Left colon (tissue), 2 donors: ENCODE results near the gene CEP112. TPM values are rescaled to one million over a fixed set of nuclear protein-coding genes. Genes with fewer than 3 reads are reported as not detected.

Source experiments
- ATAC-seq: fragments of 200-7000 bp; cut with Tn5 transposase; one replicate; pipeline ENCODE4 v1.9.1; 2020; ENCODE audit warnings: mild to moderate bottlenecking, moderate library complexity
- DNase-seq, 2 donors: peaks; one replicate each; pipeline ENCODE4 v3.0.0-alpha.2; 2020
- intact Hi-C, 2 donors: fragments of 100-400 bp; cut with DNase I in 1 of 2; cut with micrococcal nuclease in 1 of 2; formaldehyde crosslinking; loops; one replicate each; pipeline versions ENCODE4 v1.11.2 to v1.14.0; 2022; cut with DNase I, micrococcal nuclease
- total RNA-seq, 2 donors: library from RNA; stranded (reverse); fragmentation: NEBNext Ultra II Directional; extraction: Animal tissue kit (Norgen Biotek cat#: 25700); gene quantifications; one replicate each; pipeline ENCODE4 v1.2.1, GENCODE V29; 2021
- donor health status: DM: no; HTN: no; CAD: no.
- donor health status: DM: yes; HTN: yes; CAD: no.

The CEP112 gene
- total RNA-seq, 2 donors from 2014 or later, result 4.5 to 8.1 TPM

DNA sequence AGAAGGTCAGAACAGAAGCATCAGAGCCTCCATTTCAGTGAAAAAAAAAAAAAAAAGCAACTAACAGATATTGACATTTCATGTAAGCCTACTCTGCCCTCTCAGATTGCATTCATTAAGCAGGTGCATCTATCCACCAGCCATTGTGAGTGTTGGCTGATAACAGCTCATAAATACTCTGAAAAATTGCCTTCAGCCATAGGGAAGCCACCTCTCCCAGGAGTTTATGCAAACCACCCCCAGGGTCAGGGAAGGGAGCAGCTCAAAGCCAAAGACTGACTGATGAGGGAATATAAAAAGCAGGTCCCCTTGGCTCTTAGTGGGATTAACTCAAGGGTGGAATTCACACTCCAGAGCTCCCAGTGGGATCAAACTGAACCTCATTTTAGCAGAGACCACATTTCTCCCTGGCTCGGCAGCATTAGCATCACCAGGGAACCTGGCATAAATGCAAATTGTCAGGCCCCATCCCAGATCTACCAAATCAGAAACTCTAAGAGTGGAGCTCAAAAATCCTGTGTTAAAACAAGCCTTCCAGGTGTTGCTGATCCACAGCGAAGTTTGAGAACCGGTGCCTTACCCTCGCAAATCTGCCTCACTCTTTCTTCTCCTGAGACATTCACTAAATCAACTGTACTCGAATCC, 23.1 kb upstream of the CEP112 start:
- no peak for DNase-seq
- no peak for ATAC-seq
- intact Hi-C loops, result no loop called here

- intact Hi-C loops, result no loop called here
- ATAC-seq (no peak), DNase-seq (no peak)
These were observed 19.3 kb upstream of the CEP112 start for GRCh38 chr17:66211047-66211810.

- ATAC-seq (no peak), DNase-seq (no peak)
- intact Hi-C loops, result no loop called here
These were observed 18.3 kb upstream of the CEP112 start for GRCh38 chr17:66210208-66210574.

DNA sequence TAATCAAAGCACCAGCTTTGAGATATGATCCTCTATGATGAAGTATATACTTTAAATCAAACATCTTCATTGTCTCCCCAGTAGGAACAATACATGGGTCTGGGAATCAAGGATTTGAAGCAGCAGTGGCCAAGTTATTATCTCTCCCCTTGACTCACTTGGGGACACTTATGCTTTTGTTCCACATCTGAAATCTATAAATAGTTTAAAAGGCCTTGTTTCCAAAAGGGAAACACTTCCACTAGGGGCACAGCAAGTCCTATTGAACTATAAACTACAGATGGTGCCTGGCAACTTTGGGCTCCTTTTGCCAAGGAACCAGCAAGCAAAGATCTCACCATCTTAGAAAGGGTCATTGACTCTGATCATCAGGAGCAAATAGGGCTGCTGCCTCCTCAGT, 16.0 kb upstream of the CEP112 start:
- no peak for ATAC-seq
- DNase-seq, result no peak
- intact Hi-C loops, result no loop called here

DNA sequence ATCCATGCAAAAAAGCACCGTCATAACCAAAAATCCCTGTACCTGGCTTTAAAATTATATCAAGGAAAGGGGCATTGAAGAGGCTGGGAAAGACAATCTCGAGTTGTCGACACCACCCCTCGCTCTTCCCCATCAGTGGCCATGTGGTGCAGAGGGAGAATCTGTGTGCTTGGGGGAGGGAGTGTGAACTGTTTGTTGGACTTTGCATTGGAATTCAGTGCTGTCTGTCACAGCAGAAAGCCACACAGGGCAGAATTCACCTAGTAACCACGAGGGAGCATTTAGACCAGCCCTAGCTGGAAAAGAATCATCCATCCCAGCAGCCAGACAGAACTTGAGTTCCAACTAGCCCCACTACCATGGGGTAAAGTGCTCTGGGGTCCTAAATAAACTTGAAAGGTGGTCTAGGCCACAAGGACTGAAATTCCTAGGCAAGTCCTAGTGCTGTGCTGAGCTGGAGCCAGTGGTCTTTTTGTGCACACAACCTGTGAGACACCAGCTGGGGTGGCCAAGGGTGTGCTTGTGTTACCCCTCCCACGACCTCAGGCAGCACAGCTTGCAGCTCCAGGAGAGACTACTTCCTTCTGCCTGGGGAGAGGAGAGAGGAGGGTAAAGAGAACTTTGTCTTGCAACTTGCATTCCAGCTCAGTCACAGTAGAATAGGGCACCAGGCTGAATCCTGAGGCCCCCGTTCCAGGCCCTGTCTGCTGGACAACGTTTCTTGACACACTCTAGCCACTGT, 11.5 kb upstream of the CEP112 start:
- intact Hi-C loops, result no loop called here
- no peak for DNase-seq
- ATAC-seq, result no peak

GRCh38 chr17:66200685-66201092, 8.8 kb upstream of the CEP112 start:
- DNase-seq, result peak; percentile 49 to 63
- intact Hi-C loops, result no loop called here
- peak; percentile 90 for ATAC-seq

DNA sequence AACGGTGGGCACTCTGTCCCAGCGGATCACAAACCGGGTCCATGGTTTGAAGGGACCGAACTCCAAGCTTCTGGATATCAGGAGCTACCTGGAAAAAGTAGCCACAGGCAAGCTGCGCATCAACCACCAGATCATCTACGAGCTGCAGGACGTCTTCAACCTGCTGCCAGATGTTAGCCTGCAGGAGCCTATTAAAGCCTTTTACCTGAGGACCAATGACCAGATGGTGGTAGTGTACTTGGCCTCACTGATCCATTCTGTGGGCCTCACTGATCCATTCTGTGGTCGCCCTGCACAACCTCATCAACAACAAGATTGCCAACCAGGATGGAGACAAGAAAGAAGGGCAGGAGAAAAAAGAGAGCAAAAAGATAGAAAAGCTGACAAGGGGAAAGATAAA, 6.3 kb upstream of the CEP112 start:
- intact Hi-C loops, result no loop called here
- no peak for DNase-seq
- no peak for ATAC-seq

GRCh38 chr17:66192378-66192687, 400 bp upstream of the CEP112 start:
- no peak for ATAC-seq
- intact Hi-C loops, result no loop called here
- DNase-seq, result no peak

GRCh38 chr17:66190738-66191592, 968 bp downstream of the CEP112 start:
- intact Hi-C loops, result no loop called here
- DNase-seq (no peak), ATAC-seq (peak; percentile 52)

GRCh38 chr17:66187718-66188117, 4.2 kb downstream of the CEP112 start:
- no peak for ATAC-seq
- no peak for DNase-seq
- intact Hi-C loops, result no loop called here

DNA sequence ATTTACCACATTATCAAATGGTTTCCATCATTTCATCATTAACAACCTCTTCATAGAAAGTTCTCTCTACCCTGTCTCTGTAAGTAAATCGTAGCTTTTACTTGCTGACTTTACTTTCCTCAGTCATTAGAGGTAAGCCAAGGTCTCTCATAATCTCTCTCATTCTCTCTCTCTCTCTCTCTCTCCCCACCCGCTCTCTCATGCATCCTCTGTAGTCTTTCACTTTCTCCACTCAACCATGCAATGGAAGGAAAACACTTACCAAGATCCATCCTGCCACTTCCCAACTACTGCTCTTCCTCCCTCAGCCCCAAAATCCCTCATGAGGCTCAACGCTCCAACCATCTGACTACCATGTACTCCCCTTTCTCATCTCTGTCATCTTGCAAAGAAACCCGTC, 6.1 kb downstream of the CEP112 start:
- intact Hi-C loops, result no loop called here
- ATAC-seq (no peak), DNase-seq (no peak)

- no peak for ATAC-seq
- no peak for DNase-seq
- intact Hi-C loops, result no loop called here
These were observed 7.5 kb downstream of the CEP112 start for GRCh38 chr17:66184392-66184791.

DNA sequence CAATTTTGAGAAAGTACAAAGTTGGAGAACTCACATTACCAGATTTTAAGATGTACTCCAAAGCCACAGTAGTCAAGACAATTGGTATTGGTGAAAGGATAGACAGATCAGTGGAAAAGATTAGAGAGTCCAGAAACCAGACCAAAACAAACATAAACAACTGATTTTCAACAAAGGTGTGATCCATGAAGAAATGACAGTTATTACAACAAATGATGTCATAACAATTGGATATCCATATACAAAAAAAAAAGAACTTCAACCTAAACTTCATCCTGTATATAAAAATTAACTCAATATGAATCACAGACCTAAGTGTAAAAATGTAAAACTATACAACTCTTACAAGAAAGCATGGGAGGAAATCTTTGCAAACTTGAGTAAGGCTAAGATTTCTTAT, 8.4 kb downstream of the CEP112 start:
- intact Hi-C loops, result no loop called here
- no peak for ATAC-seq
- DNase-seq, result no peak

DNA sequence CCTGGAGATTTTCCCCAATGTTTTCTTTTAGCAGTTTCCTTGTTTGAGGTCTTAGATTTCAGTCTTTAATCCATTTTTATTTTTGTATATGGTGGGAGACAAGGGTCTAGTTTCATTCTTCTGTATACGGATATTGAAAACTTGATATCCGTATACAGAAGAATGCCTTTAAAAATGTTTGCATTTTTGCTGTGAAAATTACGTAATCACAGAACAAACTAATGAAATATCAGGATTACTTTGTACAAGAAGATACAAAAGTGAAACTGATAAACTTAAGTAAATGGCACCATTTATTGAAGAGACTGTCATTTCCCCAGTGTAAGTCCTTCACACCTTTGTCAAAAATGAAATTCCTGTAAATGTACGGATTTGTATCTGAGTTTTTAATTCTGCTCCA, 13.3 kb downstream of the CEP112 start:
- ATAC-seq, result no peak

GRCh38 chr17:66177048-66177447, 14.9 kb downstream of the CEP112 start:
- intact Hi-C loops, result no loop called here
- ATAC-seq, result peak; percentile 64
- no peak for DNase-seq

More for the DNA sequence above, 13.3 kb downstream of the CEP112 start:
- intact Hi-C loops, result no loop called here
- DNase-seq, result no peak

GRCh38 chr17:66175892-66176291, 16.0 kb downstream of the CEP112 start:
- intact Hi-C loops, result no loop called here
- DNase-seq (no peak), ATAC-seq (no peak)

- DNase-seq, result no peak
- intact Hi-C loops, result loop anchor here in 1 of 2 donors (5.0 kb wide), 1 partner anchor 940 kb away; no protein-coding TSS in a partner anchor
- ATAC-seq, result no peak
These were observed 19.2 kb downstream of the CEP112 start for GRCh38 chr17:66172691-66173223.

- no peak for DNase-seq
- no peak for ATAC-seq
- intact Hi-C loops, result loop anchor here in 1 of 2 donors (5.0 kb wide), 1 partner anchor 940 kb away; no protein-coding TSS in a partner anchor
These were observed 19.8 kb downstream of the CEP112 start for GRCh38 chr17:66172144-66172543.

DNA sequence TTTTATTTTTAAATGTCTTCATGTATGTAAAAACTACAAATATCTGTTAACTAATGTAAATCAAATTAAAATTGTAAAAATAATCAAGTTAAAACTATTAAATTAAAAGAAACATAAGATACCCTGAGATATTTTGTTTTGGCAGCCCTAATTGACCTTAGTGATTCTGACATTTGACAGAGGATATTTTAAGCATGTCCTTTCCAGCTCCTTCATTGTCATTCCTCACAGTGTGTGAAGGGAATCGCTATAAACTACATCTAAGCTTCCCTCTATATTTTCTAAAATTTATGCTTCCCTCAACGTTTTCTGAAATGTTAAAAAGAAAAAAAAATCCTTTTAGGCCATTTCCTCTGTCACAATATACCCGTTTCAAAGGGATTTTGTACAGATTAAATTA, 20.2 kb downstream of the CEP112 start:
- intact Hi-C loops, result loop anchor here in 1 of 2 donors (5.0 kb wide), 1 partner anchor 939 kb away; no protein-coding TSS in a partner anchor
- ATAC-seq, result no peak

More for the DNA sequence above, 20.2 kb downstream of the CEP112 start:
- no peak for DNase-seq
